Astrocyte (in vitro differentiated cells and primary cell): ENCODE data around the gene C3orf38. TPM values are rescaled to one million over a fixed set of nuclear protein-coding genes. Genes with fewer than 3 reads are reported as not detected.

Experiments
- DNase-seq: peaks from one replicate; pipeline ENCODE4 v3.0.0-alpha.2; 2010; ENCODE audit warnings: low read depth
- FAIRE-seq: peaks from 2 replicates; lab custom pipeline; 2011; peaks lifted over from hg19 to GRCh38; lab: Jason Lieb, UNC
- H2AFZ ChIP-seq: 2 replicates; pipeline ENCODE4 v1.6.0; 2012; ENCODE audit warnings: low read depth, low read length, inconsistent platforms
- H3K27ac ChIP-seq: 2 replicates; pipeline ENCODE4 v1.5.1; 2011; ENCODE audit warnings: low read depth, low read length, inconsistent platforms
- H3K27me3 ChIP-seq: 2 replicates; pipeline ENCODE4 v1.6.0; 2011; ENCODE audit warnings: low read length, inconsistent platforms; ENCODE audit not compliant: insufficient read depth
- H3K36me3 ChIP-seq: 2 replicates; pipeline ENCODE4 v1.5.1; 2011; ENCODE audit warnings: low read length, inconsistent platforms; ENCODE audit not compliant: insufficient read depth
- H3K4me1 ChIP-seq: 2 replicates; pipeline ENCODE4 v1.5.1; 2011; ENCODE audit warnings: low read length, inconsistent platforms; ENCODE audit not compliant: insufficient read depth
- H3K4me2 ChIP-seq: 2 replicates; pipeline ENCODE4 v1.6.0; 2012; ENCODE audit warnings: low read length, inconsistent platforms
- H3K4me3 ChIP-seq: 2 replicates; pipeline ENCODE4 v1.5.1; 2011; ENCODE audit warnings: low read depth, mild to moderate bottlenecking, low read length, inconsistent platforms; ENCODE audit not compliant: insufficient read depth
- H3K79me2 ChIP-seq: 2 replicates; pipeline ENCODE4 v1.6.0; 2012; ENCODE audit warnings: mild to moderate bottlenecking, low read length, inconsistent platforms; ENCODE audit not compliant: insufficient read depth
- H3K9ac ChIP-seq: 2 replicates; pipeline ENCODE4 v1.6.0; 2012; ENCODE audit warnings: mild to moderate bottlenecking, low read length, inconsistent platforms
- H3K9me3 ChIP-seq: 2 replicates; pipeline ENCODE4 v1.5.1; 2012; ENCODE audit warnings: low read depth, mild to moderate bottlenecking, low read length, inconsistent platforms; ENCODE audit not compliant: insufficient read depth
- H4K20me1 ChIP-seq: 2 replicates; pipeline ENCODE4 v1.6.0; 2012; ENCODE audit warnings: low read length, inconsistent platforms; ENCODE audit not compliant: insufficient read depth
- H3K27ac Mint-ChIP-seq: one replicate; pipeline ENCODE4 v1.8.0; 2021; ENCODE audit warnings: mild to moderate bottlenecking, mixed read lengths; ENCODE audit not compliant: unreplicated experiment
- H3K27me3 Mint-ChIP-seq: one replicate; pipeline ENCODE4 v1.8.0; 2021; ENCODE audit warnings: low read depth, mixed read lengths; ENCODE audit not compliant: unreplicated experiment
- H3K36me3 Mint-ChIP-seq: one replicate; pipeline ENCODE4 v1.8.0; 2021; ENCODE audit warnings: low read depth, mixed read lengths; ENCODE audit not compliant: unreplicated experiment
- H3K4me1 Mint-ChIP-seq: one replicate; pipeline ENCODE4 v1.8.0; 2021; ENCODE audit warnings: low read depth, mixed read lengths; ENCODE audit not compliant: unreplicated experiment
- H3K4me3 Mint-ChIP-seq: one replicate; pipeline ENCODE4 v1.8.0; 2021; ENCODE audit warnings: mild to moderate bottlenecking, moderate library complexity, mixed read lengths; ENCODE audit not compliant: unreplicated experiment
- H3K9me3 Mint-ChIP-seq: one replicate; pipeline ENCODE4 v1.8.0; 2021; ENCODE audit warnings: mild to moderate bottlenecking, mixed read lengths; ENCODE audit not compliant: unreplicated experiment
- EZH2 ChIP-seq: IDR thresholded peaks from 2 replicates; pipeline ENCODE4 v1.6.1; 2012; ENCODE audit warnings: mild to moderate bottlenecking, low read length, inconsistent platforms; ENCODE audit not compliant: insufficient read depth
- total RNA-seq: library from RNA; stranded (reverse); gene quantifications from 2 replicates; pipeline ENCODE4 v1.2.1, GENCODE V29; 2021
- TF ChIP-seq, protein P1 (sequence below): IDR thresholded peaks from 2 replicates; pipeline ENCODE4 v1.5.1; 2011; ENCODE audit warnings: low read depth, mild to moderate bottlenecking, inconsistent platforms, low read length, moderate library complexity; ENCODE audit not compliant: insufficient read depth

Gene C3orf38
- total RNA-seq, 1 donor from 2014 or later: 37.9 TPM

DNA sequence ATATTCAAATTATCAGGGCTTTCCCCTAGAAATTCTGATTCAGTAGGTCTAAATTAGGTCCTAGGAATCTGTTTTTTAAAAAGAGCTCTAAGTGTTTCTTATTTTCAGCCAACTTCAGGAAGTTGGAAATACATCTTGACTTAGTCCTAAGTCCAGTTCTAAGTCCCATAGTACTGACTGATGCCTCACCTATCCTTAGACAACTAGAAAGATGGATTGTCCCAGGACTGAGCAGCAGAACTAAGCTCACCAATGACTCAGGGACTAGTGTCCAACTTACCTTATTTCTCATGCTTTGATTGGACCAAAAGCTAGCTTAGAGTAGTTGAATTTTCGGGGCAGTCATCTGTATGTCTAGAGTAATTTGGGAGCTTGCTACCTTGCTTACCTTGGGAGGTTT lies 26.2 kb upstream of the C3orf38 start:
- H3K4me3 Mint-ChIP-seq: no peak overlapping the region
- no peaks in the 10 kb centered on the region for H3K36me3 Mint-ChIP-seq
- Histone ChIP-seq H3K4me1 (no peaks in the 10 kb centered on the region), H4K20me1 (peaks cover 15% of the 10 kb centered on the region), H3K4me3 (no peak overlapping the region), H3K9me3 (no peaks in the 10 kb centered on the region), H3K79me2 (peaks cover 5% of the 10 kb centered on the region), H3K9ac (no peak overlapping the region), H3K36me3 (no peaks in the 10 kb centered on the region), H3K27ac (no peak overlapping the region), H2AFZ (no peak overlapping the region), H3K4me2 (no peak overlapping the region), H3K27me3 (no peaks in the 10 kb centered on the region)
- TF ChIP-seq, protein P1, sequence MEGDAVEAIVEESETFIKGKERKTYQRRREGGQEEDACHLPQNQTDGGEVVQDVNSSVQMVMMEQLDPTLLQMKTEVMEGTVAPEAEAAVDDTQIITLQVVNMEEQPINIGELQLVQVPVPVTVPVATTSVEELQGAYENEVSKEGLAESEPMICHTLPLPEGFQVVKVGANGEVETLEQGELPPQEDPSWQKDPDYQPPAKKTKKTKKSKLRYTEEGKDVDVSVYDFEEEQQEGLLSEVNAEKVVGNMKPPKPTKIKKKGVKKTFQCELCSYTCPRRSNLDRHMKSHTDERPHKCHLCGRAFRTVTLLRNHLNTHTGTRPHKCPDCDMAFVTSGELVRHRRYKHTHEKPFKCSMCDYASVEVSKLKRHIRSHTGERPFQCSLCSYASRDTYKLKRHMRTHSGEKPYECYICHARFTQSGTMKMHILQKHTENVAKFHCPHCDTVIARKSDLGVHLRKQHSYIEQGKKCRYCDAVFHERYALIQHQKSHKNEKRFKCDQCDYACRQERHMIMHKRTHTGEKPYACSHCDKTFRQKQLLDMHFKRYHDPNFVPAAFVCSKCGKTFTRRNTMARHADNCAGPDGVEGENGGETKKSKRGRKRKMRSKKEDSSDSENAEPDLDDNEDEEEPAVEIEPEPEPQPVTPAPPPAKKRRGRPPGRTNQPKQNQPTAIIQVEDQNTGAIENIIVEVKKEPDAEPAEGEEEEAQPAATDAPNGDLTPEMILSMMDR: no peak
- no peak for TF ChIP-seq EZH2
- DNase-seq (no peak), FAIRE-seq (no peak)
- no peaks in the 10 kb centered on the region for H3K4me1 Mint-ChIP-seq
- no peaks in the 10 kb centered on the region for H3K27me3 Mint-ChIP-seq
- H3K27ac Mint-ChIP-seq: no peak overlapping the region
- H3K9me3 Mint-ChIP-seq: no peaks in the 10 kb centered on the region

DNA sequence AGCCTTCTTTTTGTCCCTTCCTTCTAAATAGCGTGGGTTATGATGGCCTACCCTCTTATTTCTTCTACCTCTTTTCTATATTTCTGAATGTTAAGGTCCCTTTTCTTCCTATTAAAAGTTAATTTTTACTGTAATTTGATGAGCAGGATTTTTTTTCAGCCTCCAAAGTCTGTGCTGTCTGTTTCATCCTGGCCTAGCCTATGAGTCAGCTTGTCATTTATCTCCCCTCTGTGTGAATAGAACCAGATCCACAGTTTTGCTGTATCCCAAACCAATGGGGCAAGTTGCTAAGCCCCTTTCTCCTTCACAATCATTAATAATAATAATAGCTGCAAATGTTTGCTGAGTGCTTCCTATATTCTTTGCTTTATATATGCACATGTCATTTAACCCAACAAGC lies 18.1 kb upstream of the C3orf38 start:
- no peak overlapping the region for H3K4me2 ChIP-seq
- Mint-ChIP-seq H3K4me3 (no peak overlapping the region), H3K9me3 (no peaks in the 10 kb centered on the region), H3K36me3 (peaks cover 4% of the 10 kb centered on the region), H3K4me1 (peaks cover 29% of the 10 kb centered on the region), H3K27ac (peak overlapping the region; percentile 35), H3K27me3 (no peaks in the 10 kb centered on the region)
- no peak for FAIRE-seq
- no peak overlapping the region for H3K4me3 ChIP-seq
- peaks cover 3% of the 10 kb centered on the region for H3K36me3 ChIP-seq
- DNase-seq: no peak
- no peak overlapping the region for H3K9ac ChIP-seq
- H3K4me1 ChIP-seq: no peaks in the 10 kb centered on the region
- no peak for TF ChIP-seq EZH2
- TF ChIP-seq, protein P1: no peak
- no peaks in the 10 kb centered on the region for H3K9me3 ChIP-seq
- no peaks in the 10 kb centered on the region for H3K27me3 ChIP-seq
- H3K79me2 ChIP-seq: peaks cover 7% of the 10 kb centered on the region
- H3K27ac ChIP-seq: no peak overlapping the region
- H2AFZ ChIP-seq: no peak overlapping the region
- peaks cover 17% of the 10 kb centered on the region for H4K20me1 ChIP-seq

DNA sequence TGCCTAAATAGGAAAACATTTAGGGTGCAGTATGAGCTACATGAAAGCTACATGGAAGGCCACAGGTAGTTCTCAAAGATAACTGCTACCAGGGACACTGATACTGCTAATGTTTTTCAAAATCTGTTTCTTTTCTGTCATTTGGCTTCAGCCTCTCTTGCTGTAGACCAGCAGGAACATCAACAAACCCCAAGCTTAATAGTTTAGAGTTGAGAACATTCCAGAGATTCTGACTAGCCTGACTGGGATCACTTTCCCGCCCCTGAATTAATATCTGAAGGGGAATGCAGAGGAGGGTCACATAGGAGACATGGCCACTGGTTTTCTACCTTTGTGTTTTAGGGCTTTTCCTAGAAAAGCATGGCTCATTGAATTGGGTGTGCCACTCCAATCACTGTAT lies 16.9 kb upstream of the C3orf38 start:
- H3K27ac ChIP-seq: no peak overlapping the region
- H3K4me3 Mint-ChIP-seq: no peak overlapping the region
- H2AFZ ChIP-seq: no peak overlapping the region
- no peak for FAIRE-seq
- peaks cover 9% of the 10 kb centered on the region for H4K20me1 ChIP-seq
- H3K36me3 Mint-ChIP-seq: peaks cover 4% of the 10 kb centered on the region
- no peak overlapping the region for H3K9ac ChIP-seq
- no peak for DNase-seq
- peaks cover 7% of the 10 kb centered on the region for H3K36me3 ChIP-seq
- H3K4me1 Mint-ChIP-seq: peaks cover 31% of the 10 kb centered on the region
- H3K27me3 Mint-ChIP-seq: no peaks in the 10 kb centered on the region
- no peak overlapping the region for H3K4me2 ChIP-seq
- peak overlapping the region; percentile 2 for H3K27ac Mint-ChIP-seq
- no peak for TF ChIP-seq EZH2
- TF ChIP-seq, protein P1: no peak
- H3K27me3 ChIP-seq: no peaks in the 10 kb centered on the region
- H3K4me3 ChIP-seq: no peak overlapping the region
- H3K4me1 ChIP-seq: no peaks in the 10 kb centered on the region
- no peaks in the 10 kb centered on the region for H3K9me3 Mint-ChIP-seq
- H3K79me2 ChIP-seq: peaks cover 2% of the 10 kb centered on the region
- no peaks in the 10 kb centered on the region for H3K9me3 ChIP-seq
